ENCODE results near the gene NTNG2. TPM values are rescaled to one million over a fixed set of nuclear protein-coding genes. Genes with fewer than 3 reads are reported as not detected.

NTNG2 gene
- total RNA-seq, 1 donor from 2014 or later: 2.5 TPM

- Mint-ChIP-seq H3K9me3 (ENCODE audit: unreplicated experiment) (peaks cover 1% of the 10 kb centered on the region), H3K36me3 (ENCODE audit: low read depth, unreplicated experiment) (peaks cover 2% of the 10 kb centered on the region), H3K4me3 (ENCODE audit: unreplicated experiment) (no peak overlapping the region), H3K27ac (ENCODE audit: unreplicated experiment) (no peak overlapping the region), H3K4me1 (ENCODE audit: low read depth, unreplicated experiment) (peaks cover 11% of the 10 kb centered on the region), H3K27me3 (ENCODE audit: low read depth, unreplicated experiment) (peaks cover 36% of the 10 kb centered on the region)
- FAIRE-seq (no peak), DNase-seq (ENCODE audit: low read depth) (no peak)
- Histone ChIP-seq H3K27ac (ENCODE audit: low read depth, low read length) (no peak overlapping the region), H4K20me1 (ENCODE audit: insufficient read depth, low read length) (no peaks in the 10 kb centered on the region), H3K79me2 (ENCODE audit: insufficient read depth, low read length) (no peaks in the 10 kb centered on the region), H2AFZ (ENCODE audit: low read depth, low read length) (no peak overlapping the region), H3K27me3 (ENCODE audit: insufficient read depth, low read length) (peaks cover 15% of the 10 kb centered on the region), H3K36me3 (ENCODE audit: insufficient read depth, low read length) (no peaks in the 10 kb centered on the region), H3K4me1 (ENCODE audit: insufficient read depth, low read length) (peaks cover 13% of the 10 kb centered on the region), H3K4me3 (ENCODE audit: insufficient read depth, low read depth, low read length) (no peak overlapping the region), H3K4me2 (ENCODE audit: low read length) (no peak overlapping the region), H3K9me3 (ENCODE audit: insufficient read depth, low read depth, low read length) (no peaks in the 10 kb centered on the region), H3K9ac (ENCODE audit: low read length) (no peak overlapping the region)
- TF ChIP-seq CTCF (IDR thresholded peaks at IDR 0.05; ENCODE audit: insufficient read depth, low read depth, low read length): no peak
- no peak for TF ChIP-seq EZH2 (IDR thresholded peaks at IDR 0.05; ENCODE audit: insufficient read depth, low read length)
These were observed 55.2 kb downstream of the NTNG2 start for GRCh38 chr9:132216861-132217619.

GRCh38 chr9:132218208-132218607 lies 56.4 kb downstream of the NTNG2 start:
- H3K9me3 ChIP-seq (ENCODE audit: insufficient read depth, low read depth, low read length): no peaks in the 10 kb centered on the region
- H2AFZ ChIP-seq (ENCODE audit: low read depth, low read length): no peak overlapping the region
- no peak for FAIRE-seq
- H3K4me2 ChIP-seq (ENCODE audit: low read length): no peak overlapping the region
- no peak overlapping the region for H3K27ac ChIP-seq (ENCODE audit: low read depth, low read length)
- Mint-ChIP-seq H3K27ac (ENCODE audit: unreplicated experiment) (no peak overlapping the region), H3K4me1 (ENCODE audit: low read depth, unreplicated experiment) (peaks cover 11% of the 10 kb centered on the region), H3K9me3 (ENCODE audit: unreplicated experiment) (no peaks in the 10 kb centered on the region), H3K36me3 (ENCODE audit: low read depth, unreplicated experiment) (peaks cover 2% of the 10 kb centered on the region), H3K4me3 (ENCODE audit: unreplicated experiment) (no peak overlapping the region), H3K27me3 (ENCODE audit: low read depth, unreplicated experiment) (peaks cover 44% of the 10 kb centered on the region)
- no peaks in the 10 kb centered on the region for H3K36me3 ChIP-seq (ENCODE audit: insufficient read depth, low read length)
- DNase-seq (ENCODE audit: low read depth): no peak
- peaks cover 13% of the 10 kb centered on the region for H3K4me1 ChIP-seq (ENCODE audit: insufficient read depth, low read length)
- H4K20me1 ChIP-seq (ENCODE audit: insufficient read depth, low read length): no peaks in the 10 kb centered on the region
- H3K4me3 ChIP-seq (ENCODE audit: insufficient read depth, low read depth, low read length): no peak overlapping the region
- TF ChIP-seq CTCF (IDR thresholded peaks at IDR 0.05; ENCODE audit: insufficient read depth, low read depth, low read length): no peak
- TF ChIP-seq EZH2 (IDR thresholded peaks at IDR 0.05; ENCODE audit: insufficient read depth, low read length): no peak
- no peaks in the 10 kb centered on the region for H3K79me2 ChIP-seq (ENCODE audit: insufficient read depth, low read length)
- no peak overlapping the region for H3K9ac ChIP-seq (ENCODE audit: low read length)
- H3K27me3 ChIP-seq (ENCODE audit: insufficient read depth, low read length): peaks cover 24% of the 10 kb centered on the region

GRCh38 chr9:132221941-132222340 lies 60.1 kb downstream of the NTNG2 start:
- TF ChIP-seq CTCF (IDR thresholded peaks at IDR 0.05; ENCODE audit: insufficient read depth, low read depth, low read length) (no peak), EZH2 (IDR thresholded peaks at IDR 0.05; ENCODE audit: insufficient read depth, low read length) (no peak)
- H2AFZ ChIP-seq (ENCODE audit: low read depth, low read length): no peak overlapping the region
- no peak overlapping the region for H3K4me2 ChIP-seq (ENCODE audit: low read length)
- peaks cover 45% of the 10 kb centered on the region for H3K27me3 ChIP-seq (ENCODE audit: insufficient read depth, low read length)
- Mint-ChIP-seq H3K4me1 (ENCODE audit: low read depth, unreplicated experiment) (peaks cover 2% of the 10 kb centered on the region), H3K27me3 (ENCODE audit: low read depth, unreplicated experiment) (peaks cover 64% of the 10 kb centered on the region), H3K4me3 (ENCODE audit: unreplicated experiment) (no peak overlapping the region), H3K9me3 (ENCODE audit: unreplicated experiment) (no peaks in the 10 kb centered on the region), H3K36me3 (ENCODE audit: low read depth, unreplicated experiment) (peaks cover 2% of the 10 kb centered on the region), H3K27ac (ENCODE audit: unreplicated experiment) (no peak overlapping the region)
- no peaks in the 10 kb centered on the region for H4K20me1 ChIP-seq (ENCODE audit: insufficient read depth, low read length)
- H3K27ac ChIP-seq (ENCODE audit: low read depth, low read length): no peak overlapping the region
- no peak for FAIRE-seq
- no peak overlapping the region for H3K4me3 ChIP-seq (ENCODE audit: insufficient read depth, low read depth, low read length)
- H3K9me3 ChIP-seq (ENCODE audit: insufficient read depth, low read depth, low read length): no peaks in the 10 kb centered on the region
- H3K9ac ChIP-seq (ENCODE audit: low read length): no peak overlapping the region
- H3K4me1 ChIP-seq (ENCODE audit: insufficient read depth, low read length): no peaks in the 10 kb centered on the region
- no peaks in the 10 kb centered on the region for H3K79me2 ChIP-seq (ENCODE audit: insufficient read depth, low read length)
- DNase-seq (ENCODE audit: low read depth): no peak
- H3K36me3 ChIP-seq (ENCODE audit: insufficient read depth, low read length): no peaks in the 10 kb centered on the region
